ENCODE data around the gene KIF5C. TPM values are rescaled to one million over a fixed set of nuclear protein-coding genes. Genes with fewer than 3 reads are reported as not detected.

KIF5C gene
- total and polyA plus RNA-seq, 7 donors, result 0.22 to 1.1 (median 0.59) TPM

- DNase-seq, result no peak
- no peak for ATAC-seq
- H3K4me3 ChIP-seq, result no peak overlapping the region
- no peaks in the 10 kb centered on the region for H3K27me3 ChIP-seq (ENCODE audit: insufficient read depth in 3 of 3, low read length in 2 of 3)
- H3K36me3 ChIP-seq (ENCODE audit: insufficient read depth in 1 of 2, low read depth in 1 of 2), result peaks cover 0 to 4% of the 10 kb centered on the region in 2 donors
- H3K27ac ChIP-seq, result no peak overlapping the region
- H3K9me3 ChIP-seq, result peaks cover 8% of the 10 kb centered on the region
- TF ChIP-seq, protein P1, sequence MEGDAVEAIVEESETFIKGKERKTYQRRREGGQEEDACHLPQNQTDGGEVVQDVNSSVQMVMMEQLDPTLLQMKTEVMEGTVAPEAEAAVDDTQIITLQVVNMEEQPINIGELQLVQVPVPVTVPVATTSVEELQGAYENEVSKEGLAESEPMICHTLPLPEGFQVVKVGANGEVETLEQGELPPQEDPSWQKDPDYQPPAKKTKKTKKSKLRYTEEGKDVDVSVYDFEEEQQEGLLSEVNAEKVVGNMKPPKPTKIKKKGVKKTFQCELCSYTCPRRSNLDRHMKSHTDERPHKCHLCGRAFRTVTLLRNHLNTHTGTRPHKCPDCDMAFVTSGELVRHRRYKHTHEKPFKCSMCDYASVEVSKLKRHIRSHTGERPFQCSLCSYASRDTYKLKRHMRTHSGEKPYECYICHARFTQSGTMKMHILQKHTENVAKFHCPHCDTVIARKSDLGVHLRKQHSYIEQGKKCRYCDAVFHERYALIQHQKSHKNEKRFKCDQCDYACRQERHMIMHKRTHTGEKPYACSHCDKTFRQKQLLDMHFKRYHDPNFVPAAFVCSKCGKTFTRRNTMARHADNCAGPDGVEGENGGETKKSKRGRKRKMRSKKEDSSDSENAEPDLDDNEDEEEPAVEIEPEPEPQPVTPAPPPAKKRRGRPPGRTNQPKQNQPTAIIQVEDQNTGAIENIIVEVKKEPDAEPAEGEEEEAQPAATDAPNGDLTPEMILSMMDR (IDR thresholded peaks at IDR 0.05), result no peak
- WGBS, 3 donors, result 76 to 81% (median 78%) methylated on average over 3 of the region's 3 CpGs
- H3K4me1 ChIP-seq, result no peaks in the 10 kb centered on the region
- intact Hi-C loops (cut with DNase I), result no loop called here
These were observed 47.9 kb downstream of the KIF5C start for GRCh38 chr2:148922776-148923475.

- WGBS, 3 donors, result 81 to 88% (median 84%) methylated on average over 4 of the region's 4 CpGs
- Histone ChIP-seq H3K4me1 (no peaks in the 10 kb centered on the region), H3K4me3 (no peak overlapping the region), H3K27ac (no peak overlapping the region), H3K9me3 (no peaks in the 10 kb centered on the region), H3K27me3 (ENCODE audit: insufficient read depth in 3 of 3, low read length in 2 of 3) (no peaks in the 10 kb centered on the region), H3K36me3 (ENCODE audit: insufficient read depth in 1 of 2, low read depth in 1 of 2) (no peaks in the 10 kb centered on the region)
- no peak for ATAC-seq
- TF ChIP-seq, protein P1 (IDR thresholded peaks at IDR 0.05), result no peak
- DNase-seq, result no peak
- intact Hi-C loops (cut with DNase I), result no loop called here
These were observed 49.6 kb downstream of the KIF5C start for GRCh38 chr2:148924514-148925178.

DNA sequence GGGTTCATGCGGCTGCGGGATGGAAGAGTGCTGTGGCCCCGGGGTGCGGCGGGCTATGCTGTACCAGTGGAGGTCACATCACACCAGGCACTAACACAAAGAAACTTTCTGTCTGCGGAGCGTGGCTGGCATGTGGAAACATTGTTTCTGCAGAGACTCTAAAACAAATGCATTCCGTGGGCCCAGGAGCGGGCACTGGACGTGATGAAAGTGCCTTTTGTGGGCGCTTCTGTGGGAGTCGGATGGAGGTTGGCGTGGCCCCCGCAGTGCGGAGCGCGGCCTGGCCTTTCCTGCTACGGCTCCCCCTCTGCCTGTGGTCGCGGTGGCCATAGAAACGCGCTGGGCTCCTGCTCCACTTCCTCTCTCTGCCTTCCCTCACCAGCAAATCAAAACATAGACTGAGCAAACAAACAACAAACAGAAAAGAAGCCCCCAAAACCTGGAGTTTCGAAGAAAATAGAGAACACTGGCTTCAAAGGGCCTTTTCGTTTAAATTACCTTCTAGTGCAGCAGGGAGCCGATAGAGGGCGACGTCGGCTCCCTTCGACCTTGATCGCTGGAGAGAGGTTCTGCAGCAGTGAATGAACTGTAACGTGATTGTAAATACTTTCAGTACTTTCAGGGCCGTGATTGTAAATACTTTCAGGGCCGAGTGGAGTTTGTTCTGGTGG, 51.4 kb downstream of the KIF5C start:
- Histone ChIP-seq H3K9me3 (no peaks in the 10 kb centered on the region), H3K36me3 (ENCODE audit: insufficient read depth in 1 of 2, low read depth in 1 of 2) (no peaks in the 10 kb centered on the region), H3K27ac (no peak overlapping the region), H3K27me3 (ENCODE audit: insufficient read depth in 3 of 3, low read length in 2 of 3) (no peaks in the 10 kb centered on the region), H3K4me3 (no peak overlapping the region), H3K4me1 (no peaks in the 10 kb centered on the region)
- intact Hi-C loops (cut with DNase I), result no loop called here
- 72 to 74% (median 72%) methylated on average over 32 to 33 of the region's 33 CpGs for WGBS, 3 donors
- DNase-seq, result no peak
- TF ChIP-seq, protein P1 (IDR thresholded peaks at IDR 0.05), result peak; percentile 38
- no peak for ATAC-seq

DNA sequence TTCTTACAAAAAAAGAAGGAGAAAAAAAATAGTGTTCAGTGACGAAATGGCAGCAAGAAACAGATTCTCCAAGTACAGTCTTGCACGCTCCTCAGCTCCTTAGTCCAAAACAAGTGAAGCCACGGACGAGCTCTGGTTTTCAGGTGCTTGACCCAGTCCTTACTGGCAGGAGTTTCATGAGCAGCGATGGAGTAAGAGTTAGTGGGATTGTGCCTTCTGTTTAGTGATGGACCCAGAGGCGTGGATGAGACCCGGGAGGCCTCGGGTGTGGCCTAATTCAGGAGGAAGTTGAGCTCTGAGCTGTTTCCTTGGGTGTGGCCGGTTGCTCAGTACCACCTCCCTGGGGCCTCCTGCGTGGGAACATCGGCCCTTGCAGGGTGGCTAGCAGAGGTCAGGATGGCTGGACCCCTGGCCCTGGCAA, 52.0 kb downstream of the KIF5C start:
- no peaks in the 10 kb centered on the region for H3K4me1 ChIP-seq
- TF ChIP-seq, protein P1 (IDR thresholded peaks at IDR 0.05), result no peak
- ATAC-seq (no peak), DNase-seq (no peak)
- no peak overlapping the region for H3K4me3 ChIP-seq
- no peak overlapping the region for H3K27ac ChIP-seq
- intact Hi-C loops (cut with DNase I), result no loop called here
- WGBS, 3 donors, result 74 to 75% (median 74%) methylated on average over 11 of the region's 11 CpGs
- H3K27me3 ChIP-seq (ENCODE audit: insufficient read depth in 3 of 3, low read length in 2 of 3), result no peaks in the 10 kb centered on the region
- H3K36me3 ChIP-seq (ENCODE audit: insufficient read depth in 1 of 2, low read depth in 1 of 2), result no peaks in the 10 kb centered on the region
- no peaks in the 10 kb centered on the region for H3K9me3 ChIP-seq

Data from psoas muscle (tissue), 8 donors.